ENCODE measurements around the gene DROSHA.

The DROSHA gene

DNA sequence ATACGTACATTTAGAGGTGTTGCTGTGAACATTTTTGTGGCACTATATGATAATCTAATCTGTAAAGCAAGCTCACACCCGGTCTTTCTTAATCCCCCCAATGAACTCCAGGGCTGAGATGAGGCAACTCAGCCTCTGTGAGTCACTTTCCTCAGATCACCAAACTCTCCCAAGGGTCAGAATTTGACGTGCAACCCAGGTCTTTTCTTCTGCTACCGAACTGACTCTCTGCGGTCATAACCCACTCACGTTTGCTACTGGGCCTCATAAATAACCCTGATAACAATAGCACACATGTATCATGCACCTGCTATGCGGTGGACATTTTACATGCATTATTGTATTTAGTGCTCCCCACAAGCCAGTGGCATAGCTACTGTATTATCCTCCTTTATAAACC is 153.1 kb downstream of the DROSHA start:
- Histone ChIP-seq H3K14ac (ENCODE audit: low read length in 2 of 2) (no peak overlapping the region), H3K27ac (ENCODE audit: low read length, poor library complexity, severe bottlenecking) (no peak overlapping the region), H4K8ac (ENCODE audit: low read length) (no peak overlapping the region), H3K79me1 (replicated peaks; ENCODE audit: low read length, poor library complexity, severe bottlenecking) (no peaks in the 10 kb centered on the region), H3K36me3 (ENCODE audit: control insufficient read depth in 1 of 2, insufficient read depth in 2 of 2, low read depth in 1 of 2, low read length in 2 of 2) (no peaks in the 10 kb centered on the region), H3K4me3 (ENCODE audit: insufficient read depth in 1 of 2, low read depth in 1 of 2, low read length in 2 of 2) (no peak overlapping the region), H2BK120ac (ENCODE audit: low read depth, low read length) (no peak overlapping the region), H2BK12ac (ENCODE audit: low read length in 2 of 2) (no peak overlapping the region), H4K91ac (ENCODE audit: low read length) (no peak overlapping the region), H3K9ac (ENCODE audit: low read length) (no peak overlapping the region), H3K4me1 (ENCODE audit: control insufficient read depth, insufficient read depth, low read depth, low read length) (no peaks in the 10 kb centered on the region), H2AFZ (ENCODE audit: low read depth, low read length) (no peak overlapping the region), H3K18ac (ENCODE audit: low read depth in 1 of 2, low read length in 2 of 2) (no peak overlapping the region), H3K4ac (ENCODE audit: low read depth in 1 of 2, low read length in 2 of 2) (no peak overlapping the region), H3K4me2 (ENCODE audit: low read length, poor library complexity, severe bottlenecking) (no peak overlapping the region), H2AK5ac (ENCODE audit: low read length, severe bottlenecking) (no peak overlapping the region), H3K23ac (ENCODE audit: low read length in 2 of 2) (no peak overlapping the region), H2BK5ac (ENCODE audit: low read depth, low read length, poor library complexity, severe bottlenecking) (no peak overlapping the region), H3K9me3 (ENCODE audit: control insufficient read depth, low read length) (no peaks in the 10 kb centered on the region), H2BK15ac (ENCODE audit: low read depth, poor library complexity, severe bottlenecking) (no peak overlapping the region), H3K27me3 (ENCODE audit: control insufficient read depth in 1 of 2, insufficient read depth in 1 of 2, low read length in 2 of 2) (peaks cover 0 to 4% of the 10 kb centered on the region in 2 experiments)
- DNase-seq = no peak
- WGBS = 81% methylated on average over 6 of the region's 7 CpGs

GRCh38 chr5:31378136-31378535 is 153.8 kb downstream of the DROSHA start:
- Histone ChIP-seq H4K8ac (ENCODE audit: low read length) (no peak overlapping the region), H3K27me3 (ENCODE audit: control insufficient read depth in 1 of 2, insufficient read depth in 1 of 2, low read length in 2 of 2) (peaks cover 0 to 4% of the 10 kb centered on the region in 2 experiments), H2BK120ac (ENCODE audit: low read depth, low read length) (no peak overlapping the region), H3K18ac (ENCODE audit: low read depth in 1 of 2, low read length in 2 of 2) (no peak overlapping the region), H3K9ac (ENCODE audit: low read length) (no peak overlapping the region), H3K27ac (ENCODE audit: low read length, poor library complexity, severe bottlenecking) (no peak overlapping the region), H3K14ac (ENCODE audit: low read length in 2 of 2) (no peak overlapping the region), H2BK15ac (ENCODE audit: low read depth, poor library complexity, severe bottlenecking) (no peak overlapping the region), H3K4me1 (ENCODE audit: control insufficient read depth, insufficient read depth, low read depth, low read length) (peaks cover 1% of the 10 kb centered on the region), H3K36me3 (ENCODE audit: control insufficient read depth in 1 of 2, insufficient read depth in 2 of 2, low read depth in 1 of 2, low read length in 2 of 2) (no peaks in the 10 kb centered on the region), H4K91ac (ENCODE audit: low read length) (no peak overlapping the region), H3K9me3 (ENCODE audit: control insufficient read depth, low read length) (no peaks in the 10 kb centered on the region), H2BK12ac (ENCODE audit: low read length in 2 of 2) (no peak overlapping the region), H3K4me2 (ENCODE audit: low read length, poor library complexity, severe bottlenecking) (no peak overlapping the region), H3K4me3 (ENCODE audit: insufficient read depth in 1 of 2, low read depth in 1 of 2, low read length in 2 of 2) (no peak overlapping the region), H2AFZ (ENCODE audit: low read depth, low read length) (no peak overlapping the region), H2BK5ac (ENCODE audit: low read depth, low read length, poor library complexity, severe bottlenecking) (no peak overlapping the region), H3K79me1 (replicated peaks; ENCODE audit: low read length, poor library complexity, severe bottlenecking) (no peaks in the 10 kb centered on the region), H2AK5ac (ENCODE audit: low read length, severe bottlenecking) (no peak overlapping the region), H3K4ac (ENCODE audit: low read depth in 1 of 2, low read length in 2 of 2) (no peak overlapping the region), H3K23ac (ENCODE audit: low read length in 2 of 2) (no peak overlapping the region)
- DNase-seq = no peak

- Histone ChIP-seq H3K36me3 (ENCODE audit: control insufficient read depth in 1 of 2, insufficient read depth in 2 of 2, low read depth in 1 of 2, low read length in 2 of 2) (no peaks in the 10 kb centered on the region), H3K27ac (ENCODE audit: low read length, poor library complexity, severe bottlenecking) (no peak overlapping the region), H2BK5ac (ENCODE audit: low read depth, low read length, poor library complexity, severe bottlenecking) (no peak overlapping the region), H2AK5ac (ENCODE audit: low read length, severe bottlenecking) (no peak overlapping the region), H3K14ac (ENCODE audit: low read length in 2 of 2) (no peak overlapping the region), H2BK12ac (ENCODE audit: low read length in 2 of 2) (no peak overlapping the region), H3K4me3 (ENCODE audit: insufficient read depth in 1 of 2, low read depth in 1 of 2, low read length in 2 of 2) (no peak overlapping the region), H3K27me3 (ENCODE audit: control insufficient read depth in 1 of 2, insufficient read depth in 1 of 2, low read length in 2 of 2) (peaks cover 0 to 4% of the 10 kb centered on the region in 2 experiments), H3K9ac (ENCODE audit: low read length) (no peak overlapping the region), H3K18ac (ENCODE audit: low read depth in 1 of 2, low read length in 2 of 2) (no peak overlapping the region), H2BK120ac (ENCODE audit: low read depth, low read length) (no peak overlapping the region), H2BK15ac (ENCODE audit: low read depth, poor library complexity, severe bottlenecking) (no peak overlapping the region), H2AFZ (ENCODE audit: low read depth, low read length) (no peak overlapping the region), H4K91ac (ENCODE audit: low read length) (no peak overlapping the region), H3K4me2 (ENCODE audit: low read length, poor library complexity, severe bottlenecking) (no peak overlapping the region), H3K23ac (ENCODE audit: low read length in 2 of 2) (no peak overlapping the region), H4K8ac (ENCODE audit: low read length) (no peak overlapping the region), H3K79me1 (replicated peaks; ENCODE audit: low read length, poor library complexity, severe bottlenecking) (no peaks in the 10 kb centered on the region), H3K9me3 (ENCODE audit: control insufficient read depth, low read length) (no peaks in the 10 kb centered on the region), H3K4me1 (ENCODE audit: control insufficient read depth, insufficient read depth, low read depth, low read length) (peaks cover 1% of the 10 kb centered on the region), H3K4ac (ENCODE audit: low read depth in 1 of 2, low read length in 2 of 2) (no peak overlapping the region)
- DNase-seq = no peak
- WGBS = 91% methylated on average over 5 of the region's 6 CpGs
These were observed 154.5 kb downstream of the DROSHA start for GRCh38 chr5:31377274-31377946.

GRCh38 chr5:31375999-31376720 is 155.7 kb downstream of the DROSHA start:
- H3K4me1 ChIP-seq (ENCODE audit: control insufficient read depth, insufficient read depth, low read depth, low read length) = peaks cover 1% of the 10 kb centered on the region
- no peak overlapping the region for H2AK5ac ChIP-seq (ENCODE audit: low read length, severe bottlenecking)
- H4K8ac ChIP-seq (ENCODE audit: low read length) = no peak overlapping the region
- DNase-seq = no peak
- no peak overlapping the region for H4K91ac ChIP-seq (ENCODE audit: low read length)
- H2BK5ac ChIP-seq (ENCODE audit: low read depth, low read length, poor library complexity, severe bottlenecking) = no peak overlapping the region
- H3K4me2 ChIP-seq (ENCODE audit: low read length, poor library complexity, severe bottlenecking) = no peak overlapping the region
- H3K27ac ChIP-seq (ENCODE audit: low read length, poor library complexity, severe bottlenecking) = no peak overlapping the region
- H3K4ac ChIP-seq (ENCODE audit: low read depth in 1 of 2, low read length in 2 of 2) = no peak overlapping the region
- no peak overlapping the region for H2BK120ac ChIP-seq (ENCODE audit: low read depth, low read length)
- WGBS = 91% methylated on average over 9 of the region's 10 CpGs
- H2BK15ac ChIP-seq (ENCODE audit: low read depth, poor library complexity, severe bottlenecking) = no peak overlapping the region
- no peak overlapping the region for H2BK12ac ChIP-seq (ENCODE audit: low read length in 2 of 2)
- no peak overlapping the region for H3K23ac ChIP-seq (ENCODE audit: low read length in 2 of 2)
- no peaks in the 10 kb centered on the region for H3K79me1 ChIP-seq (replicated peaks; ENCODE audit: low read length, poor library complexity, severe bottlenecking)
- H3K18ac ChIP-seq (ENCODE audit: low read depth in 1 of 2, low read length in 2 of 2) = no peak overlapping the region
- H3K14ac ChIP-seq (ENCODE audit: low read length in 2 of 2) = no peak overlapping the region
- H3K36me3 ChIP-seq (ENCODE audit: control insufficient read depth in 1 of 2, insufficient read depth in 2 of 2, low read depth in 1 of 2, low read length in 2 of 2) = no peaks in the 10 kb centered on the region
- H3K4me3 ChIP-seq (ENCODE audit: insufficient read depth in 1 of 2, low read depth in 1 of 2, low read length in 2 of 2) = no peak overlapping the region
- no peaks in the 10 kb centered on the region for H3K9me3 ChIP-seq (ENCODE audit: control insufficient read depth, low read length)
- peaks cover 0 to 9% of the 10 kb centered on the region in 2 experiments for H3K27me3 ChIP-seq (ENCODE audit: control insufficient read depth in 1 of 2, insufficient read depth in 1 of 2, low read length in 2 of 2)
- H3K9ac ChIP-seq (ENCODE audit: low read length) = no peak overlapping the region
- no peak overlapping the region for H2AFZ ChIP-seq (ENCODE audit: low read depth, low read length)

Measured in mesenchymal stem cell (in vitro differentiated cells and primary cell).